Stimulated activated CD8-positive, alpha-beta memory T cell treated with anti-CD3 and anti-CD28 coated beads, Interleukin-15, amount 100 ng/mL, for 1 hour (primary cell): Measurements from ENCODE around the gene SLC25A40.
A peak's percentile ranks its signal among the peaks of the same experiment; 100 is the strongest.
"Not testable (repeated sequence)": the region's sequence is repeated elsewhere in the genome, so short reads cannot be mapped to it uniquely, and the experiment has no call there.

Experiments
- DNase-seq: peaks from one replicate; pipeline ENCODE4 v3.0.0-alpha.2; 2020; ENCODE audit warnings: low read depth

The SLC25A40 gene, protein sequence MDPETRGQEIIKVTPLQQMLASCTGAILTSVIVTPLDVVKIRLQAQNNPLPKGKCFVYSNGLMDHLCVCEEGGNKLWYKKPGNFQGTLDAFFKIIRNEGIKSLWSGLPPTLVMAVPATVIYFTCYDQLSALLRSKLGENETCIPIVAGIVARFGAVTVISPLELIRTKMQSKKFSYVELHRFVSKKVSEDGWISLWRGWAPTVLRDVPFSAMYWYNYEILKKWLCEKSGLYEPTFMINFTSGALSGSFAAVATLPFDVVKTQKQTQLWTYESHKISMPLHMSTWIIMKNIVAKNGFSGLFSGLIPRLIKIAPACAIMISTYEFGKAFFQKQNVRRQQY

DNA sequence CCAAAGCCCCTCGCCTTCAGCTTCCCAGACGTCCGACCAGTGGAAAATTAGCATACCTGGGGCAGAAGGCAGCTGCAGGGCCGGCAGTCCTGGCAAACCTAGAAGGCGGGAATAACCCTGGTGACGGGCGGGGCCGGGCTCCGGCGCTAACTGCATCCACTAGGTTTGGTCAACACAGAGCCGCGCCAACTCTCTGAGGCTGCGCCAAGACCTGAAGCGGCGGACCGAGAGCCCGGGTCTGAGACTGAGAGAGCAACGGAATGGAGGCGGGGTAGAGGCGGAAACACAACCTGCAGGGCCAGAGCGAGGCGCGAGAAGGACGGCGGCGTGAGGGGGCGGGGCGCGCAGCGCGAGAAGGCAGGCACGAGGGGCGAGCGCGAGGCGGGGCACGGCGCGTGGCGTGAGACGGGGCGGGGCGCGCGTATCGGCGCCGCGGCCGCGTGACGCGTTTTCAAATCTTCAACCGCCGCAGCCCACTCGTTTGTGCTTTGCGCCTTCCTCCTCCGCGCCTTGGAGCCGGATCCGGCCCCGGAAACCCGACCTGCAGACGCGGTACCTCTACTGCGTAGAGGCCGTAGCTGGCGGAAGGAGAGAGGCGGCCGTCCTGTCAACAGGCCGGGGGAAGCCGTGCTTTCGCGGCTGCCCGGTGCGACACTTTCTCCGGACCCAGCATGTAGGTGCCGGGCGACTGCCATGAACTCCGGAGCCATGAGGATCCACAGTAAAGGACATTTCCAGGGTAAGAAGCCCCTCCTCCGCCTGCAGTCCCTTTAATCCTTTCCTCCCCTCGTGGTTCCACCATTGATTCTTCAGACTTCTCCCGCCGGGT, at the start of gene SLC25A40, which contains the start of gene DBF4:
SLC25A40 (minus strand) TSS at position 321 of the 829 bp plus-strand sequence. CDS start 17,633 bp downstream, outside the sequence.
DBF4 (plus strand) TSS at position 454 of the 829 bp plus-strand sequence; CDS start at position 694, 240 bp downstream.
- peak; percentile 88 for DNase-seq

DNA sequence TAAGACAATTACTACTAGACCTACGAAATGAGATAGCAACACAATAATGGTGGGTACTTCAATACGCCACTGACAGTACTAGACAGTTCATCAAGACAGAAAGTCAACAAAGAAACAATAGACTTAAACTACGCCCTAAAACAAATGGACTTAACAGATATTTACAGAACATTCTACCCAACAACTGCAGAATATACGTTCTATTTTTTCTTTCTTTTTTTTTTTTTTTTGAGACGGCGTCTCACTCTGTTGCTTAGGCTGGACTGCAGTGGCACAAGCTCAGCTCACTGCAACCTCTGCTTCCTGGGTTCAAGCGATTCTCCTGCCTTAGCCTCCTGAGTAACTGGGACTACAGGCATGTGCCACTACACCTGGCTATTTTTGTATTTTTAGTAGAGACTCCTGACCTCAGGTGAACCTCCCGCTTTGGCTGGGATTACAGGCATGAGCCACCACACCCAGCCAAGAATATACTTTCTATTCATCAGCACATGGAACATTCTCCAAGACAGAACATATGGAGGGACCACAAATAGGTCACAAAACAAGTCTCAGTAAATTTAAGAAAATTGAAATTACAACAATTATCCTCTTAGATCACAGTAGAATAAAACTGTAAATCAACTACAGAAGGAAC, 46.7 kb upstream of the SLC25A40 start:
- DNase-seq = not testable (repeated sequence)

DNA sequence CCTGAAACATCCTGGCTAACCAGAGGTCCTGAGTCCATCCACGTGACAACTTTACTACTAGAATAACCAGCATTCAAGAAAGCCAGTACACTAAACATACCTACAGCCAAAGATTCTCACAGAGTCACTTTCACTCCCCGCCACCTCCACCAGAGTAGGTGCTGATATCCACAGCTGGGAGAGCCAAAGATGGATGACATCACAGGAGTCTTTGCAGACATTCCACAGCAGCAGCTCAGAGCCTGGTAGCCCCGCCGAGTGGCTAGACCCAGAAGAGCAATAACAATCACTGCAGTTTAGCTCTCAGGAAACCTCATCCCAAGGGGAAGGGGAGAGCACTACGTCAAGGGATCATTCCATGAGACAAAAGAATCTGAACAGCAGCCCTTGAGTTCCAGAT, 44.4 kb upstream of the SLC25A40 start:
- no peak for DNase-seq

DNA sequence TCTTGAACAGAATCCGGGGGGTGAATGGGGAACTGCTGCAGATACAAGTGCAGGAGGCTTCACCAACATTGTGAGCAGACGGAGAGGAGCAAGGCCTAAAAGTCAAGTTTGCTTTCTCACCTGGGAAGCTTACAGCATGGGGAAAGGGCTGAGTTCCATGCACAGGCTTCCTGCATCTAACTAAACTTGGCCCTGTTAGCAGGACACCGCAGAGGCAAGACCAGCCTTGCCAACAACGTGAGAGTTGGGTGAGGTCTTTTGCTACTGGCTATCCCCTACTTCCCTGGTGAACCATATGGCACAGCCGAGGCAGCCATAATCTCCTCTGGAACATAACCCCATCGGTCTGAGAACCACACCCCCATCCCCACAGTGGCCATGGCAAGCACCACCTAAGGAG, 43.7 kb upstream of the SLC25A40 start:
- no peak for DNase-seq

DNA sequence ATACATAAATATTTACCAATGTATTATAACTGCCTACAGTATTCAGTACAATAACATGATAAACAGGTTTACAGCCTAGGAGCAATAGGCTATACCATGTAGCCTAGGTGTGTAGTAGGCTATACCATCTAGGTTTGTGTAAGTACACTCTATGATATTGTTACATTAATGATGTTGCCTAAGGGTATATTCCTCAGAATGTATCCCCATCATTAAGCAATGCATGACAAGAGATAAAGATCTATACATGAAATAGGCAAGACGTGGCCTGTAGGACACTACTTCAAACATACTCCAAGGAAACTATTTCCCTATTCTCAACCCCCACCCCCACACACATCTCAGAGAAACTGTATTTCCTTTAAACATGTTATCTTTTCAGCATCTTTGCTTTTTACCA, 42.6 kb upstream of the SLC25A40 start:
- no peak for DNase-seq

DNA sequence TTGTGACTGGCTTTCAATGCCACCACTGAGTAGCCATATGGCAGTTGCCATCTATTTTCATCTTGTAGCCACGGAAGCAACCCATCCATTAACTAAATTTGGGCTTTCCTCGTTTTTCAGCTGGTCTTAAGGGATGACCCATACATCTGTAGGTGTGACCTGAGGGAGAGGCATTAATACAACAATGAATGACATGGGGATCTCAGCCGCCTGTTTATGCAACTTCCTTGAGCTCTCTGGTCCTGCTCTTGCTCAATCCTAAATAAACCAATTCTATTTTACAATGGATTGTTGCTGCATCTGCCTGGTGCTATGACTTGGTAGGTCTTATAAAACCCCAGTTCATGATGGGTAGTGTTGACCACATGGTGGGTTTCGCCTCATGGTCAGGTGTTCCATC, 36.0 kb upstream of the SLC25A40 start:
- DNase-seq = no peak

DNA sequence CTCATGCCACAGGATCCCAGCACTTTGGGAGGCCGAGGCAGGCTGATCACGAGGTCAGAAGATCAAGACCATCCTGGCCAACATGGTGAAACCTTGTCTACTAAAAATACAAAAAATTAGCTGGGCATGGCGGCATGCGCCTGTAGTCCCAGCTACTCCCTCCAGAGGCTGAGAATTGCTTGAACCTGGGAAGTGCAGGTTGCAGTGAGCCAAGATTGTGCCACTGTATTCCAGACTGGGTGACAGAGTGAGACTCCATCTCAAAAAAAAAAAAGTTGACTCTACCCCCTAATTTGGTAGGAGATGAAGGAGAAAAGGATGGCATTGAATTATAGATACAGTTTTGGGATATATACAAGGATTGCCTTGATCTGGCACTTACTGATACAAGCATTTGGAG, 32.7 kb upstream of the SLC25A40 start:
- DNase-seq = not testable (repeated sequence)

DNA sequence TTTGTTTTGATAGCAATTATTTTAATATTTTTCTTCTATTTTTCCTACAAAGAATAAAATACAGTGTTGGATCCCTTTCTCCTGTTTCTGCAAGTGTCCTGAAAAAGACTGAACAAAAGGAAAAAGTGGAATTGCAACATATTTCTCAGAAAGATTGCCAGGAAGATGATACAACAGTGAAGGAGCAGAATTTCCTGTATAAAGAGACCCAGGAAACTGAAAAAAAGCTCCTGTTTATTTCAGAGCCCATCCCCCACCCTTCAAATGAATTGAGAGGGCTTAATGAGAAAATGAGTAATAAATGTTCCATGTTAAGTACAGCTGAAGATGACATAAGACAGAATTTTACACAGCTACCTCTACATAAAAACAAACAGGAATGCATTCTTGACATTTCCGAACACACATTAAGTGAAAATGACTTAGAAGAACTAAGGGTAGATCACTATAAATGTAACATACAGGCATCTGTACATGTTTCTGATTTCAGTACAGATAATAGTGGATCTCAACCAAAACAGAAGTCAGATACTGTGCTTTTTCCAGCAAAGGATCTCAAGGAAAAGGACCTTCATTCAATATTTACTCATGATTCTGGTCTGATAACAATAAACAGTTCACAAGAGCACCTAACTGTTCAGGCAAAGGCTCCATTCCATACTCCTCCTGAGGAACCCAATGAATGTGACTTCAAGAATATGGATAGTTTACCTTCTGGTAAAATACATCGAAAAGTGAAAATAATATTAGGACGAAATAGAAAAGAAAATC, 31.2 kb upstream of the SLC25A40 start:
- DNase-seq = not testable (repeated sequence)

DNA sequence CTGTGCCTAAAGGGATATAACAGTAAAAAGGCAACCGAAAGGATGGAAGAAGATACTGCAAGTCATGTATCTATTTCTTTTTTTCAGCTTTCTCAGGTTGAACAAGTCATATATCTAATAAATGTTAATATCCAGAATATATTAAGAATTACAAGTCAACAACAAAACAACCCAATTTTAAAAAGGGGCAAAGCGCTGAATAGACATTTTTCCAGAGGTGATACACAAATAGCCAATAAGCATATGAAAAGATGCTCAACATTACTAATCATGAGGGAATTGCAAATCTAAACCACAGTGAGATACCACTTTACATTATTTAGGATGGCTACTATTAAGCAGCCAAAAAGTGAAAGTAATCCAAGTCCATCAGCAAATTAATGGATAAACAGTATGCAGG, 23.1 kb upstream of the SLC25A40 start:
- DNase-seq = no peak

DNA sequence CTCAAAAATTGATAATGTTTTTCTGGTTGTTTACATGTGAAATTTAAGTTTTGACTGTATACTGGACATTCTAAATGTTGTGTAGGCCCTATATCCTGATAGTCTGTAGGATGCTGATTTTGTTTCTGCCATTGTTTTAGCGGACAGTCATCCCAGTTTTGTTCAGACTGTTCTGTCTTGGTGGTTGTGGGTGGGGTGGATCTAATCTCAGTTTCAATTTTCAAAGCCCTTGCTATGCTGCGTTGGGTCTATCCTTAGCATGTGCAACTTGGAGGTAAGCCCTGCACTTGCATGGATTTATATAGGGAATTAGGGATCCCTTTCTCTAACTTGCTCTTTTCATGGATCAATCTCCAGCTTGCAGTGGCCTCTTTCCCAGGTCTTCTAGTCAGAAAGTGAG, 19.2 kb upstream of the SLC25A40 start:
- no peak for DNase-seq

DNA sequence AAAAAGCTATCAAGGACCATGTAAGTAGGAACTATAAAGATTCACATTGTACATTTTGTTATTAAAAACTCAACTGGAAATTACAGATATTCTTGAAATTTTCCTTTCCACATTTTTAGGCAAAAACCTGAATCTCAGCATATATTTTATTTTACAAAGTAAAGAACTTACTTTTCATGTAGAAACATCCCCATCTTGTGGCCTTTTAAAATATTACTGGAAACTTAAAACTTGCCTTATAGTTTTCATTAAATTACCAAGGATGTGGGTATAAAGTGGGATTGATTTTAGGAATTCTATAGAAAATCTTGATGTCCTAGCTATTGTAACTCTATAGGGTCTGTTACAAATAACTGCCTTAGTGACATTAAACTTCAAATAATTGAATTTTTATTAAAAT, 10.7 kb upstream of the SLC25A40 start:
- no peak for DNase-seq

DNA sequence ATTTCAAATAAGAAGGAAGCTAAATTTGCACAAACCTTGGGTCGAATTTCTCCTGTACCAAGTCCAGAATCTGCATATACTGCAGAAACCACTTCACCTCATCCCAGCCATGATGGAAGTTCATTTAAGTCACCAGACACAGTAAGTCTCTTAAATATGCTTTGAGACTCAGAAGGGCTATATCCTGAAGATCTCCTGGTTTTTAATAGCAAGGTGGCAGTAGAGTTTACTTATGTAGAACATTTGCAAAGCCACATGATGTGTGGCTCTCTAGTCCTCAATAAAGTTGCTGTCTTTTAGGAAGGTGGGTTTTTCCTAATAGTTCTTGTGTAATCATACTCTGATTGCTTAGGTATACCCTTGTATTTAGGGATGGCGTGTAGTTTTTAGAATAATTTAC, 8.9 kb upstream of the SLC25A40 start:
- DNase-seq = no peak

DNA sequence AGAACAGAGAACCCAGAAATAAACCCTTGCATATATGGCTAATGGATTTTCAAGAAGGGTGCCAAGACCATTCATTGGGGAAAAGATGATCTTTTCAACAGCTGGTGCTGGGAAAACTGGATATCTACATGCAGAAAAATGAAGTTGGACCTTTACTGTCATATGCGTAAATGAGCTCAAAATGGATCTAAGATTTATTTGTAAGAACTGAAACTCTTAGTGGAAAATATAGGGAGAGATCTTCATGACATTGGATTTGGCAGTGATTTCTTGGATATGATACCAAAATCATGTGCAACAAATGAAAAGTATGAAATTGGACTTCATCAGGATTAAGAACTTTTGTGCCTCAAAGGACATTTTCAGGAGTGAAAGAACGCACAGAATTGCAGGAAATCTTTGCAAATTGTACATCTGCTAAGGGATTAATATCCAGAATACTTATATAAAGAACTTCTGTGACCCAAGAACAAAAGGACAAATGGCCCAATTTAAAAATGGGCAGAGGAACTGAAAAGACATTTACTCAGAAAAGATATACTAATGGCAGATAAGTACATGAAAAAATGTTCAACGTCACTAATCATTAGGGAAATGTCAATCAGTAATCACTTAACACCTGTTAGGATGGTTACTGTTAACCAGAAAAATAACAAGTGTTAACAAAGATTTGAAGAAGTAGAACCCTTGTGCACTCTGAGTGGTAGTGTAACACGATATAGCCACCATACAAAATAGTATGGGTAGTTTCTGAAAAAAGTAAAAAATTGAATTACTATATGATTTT, 6.2 kb upstream of the SLC25A40 start:
- DNase-seq = no peak

DNA sequence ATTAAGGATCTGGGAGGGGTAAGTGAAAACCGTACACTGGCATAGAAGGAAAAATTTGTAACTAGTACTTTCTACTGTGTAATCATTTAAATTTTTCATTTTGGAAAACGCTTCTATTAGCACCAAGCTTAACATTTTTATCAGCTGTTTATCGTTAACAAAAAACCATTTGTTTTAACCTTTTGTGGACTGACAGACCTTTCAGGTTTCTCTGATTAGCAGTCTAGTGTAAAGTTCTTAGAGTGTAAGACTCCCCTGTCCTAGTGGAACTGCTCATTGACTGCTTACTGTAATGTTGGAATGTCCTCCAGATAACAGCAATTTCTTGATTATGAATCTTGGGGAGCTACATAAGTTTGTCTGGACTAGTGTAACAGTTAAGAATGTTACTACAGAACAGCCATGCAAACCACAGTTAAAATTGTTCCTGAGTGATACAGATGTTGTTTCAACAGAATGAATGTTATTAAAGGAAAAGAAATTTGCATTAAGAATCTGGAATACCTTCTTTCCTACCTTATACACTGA, 2.1 kb upstream of the SLC25A40 start:
- DNase-seq = no peak

DNA sequence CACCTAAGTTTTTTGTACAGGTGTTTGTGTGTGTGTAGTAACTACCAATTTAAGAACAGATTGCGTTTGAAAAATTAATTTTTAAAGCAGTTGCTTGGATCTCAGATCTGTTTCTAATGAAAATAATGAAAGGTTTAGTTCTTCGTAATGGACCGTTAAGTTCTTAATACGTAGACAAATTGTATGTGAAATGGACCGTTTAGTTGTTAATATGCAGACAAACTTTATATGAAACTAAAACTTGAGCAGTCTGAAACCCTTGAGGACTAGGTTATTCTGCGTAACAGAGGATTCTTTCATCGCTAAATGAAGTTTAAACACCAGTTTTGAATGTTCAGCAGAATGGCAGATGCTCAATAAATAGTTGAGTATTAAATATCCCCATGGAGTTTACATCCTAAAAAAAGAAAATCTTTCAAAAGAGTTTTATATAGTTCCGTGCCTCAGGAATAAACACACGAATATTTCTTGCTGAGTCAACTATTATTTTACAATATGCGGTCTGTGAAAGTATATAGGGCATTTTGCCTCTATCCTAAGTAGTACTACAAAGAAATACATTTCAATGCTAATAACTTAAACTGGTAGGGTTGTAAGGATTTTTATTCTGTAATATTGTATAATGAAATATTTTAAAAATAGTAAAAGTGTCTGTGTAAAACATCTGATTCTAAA, 1.3 kb upstream of the SLC25A40 start:
- DNase-seq = no peak

DNA sequence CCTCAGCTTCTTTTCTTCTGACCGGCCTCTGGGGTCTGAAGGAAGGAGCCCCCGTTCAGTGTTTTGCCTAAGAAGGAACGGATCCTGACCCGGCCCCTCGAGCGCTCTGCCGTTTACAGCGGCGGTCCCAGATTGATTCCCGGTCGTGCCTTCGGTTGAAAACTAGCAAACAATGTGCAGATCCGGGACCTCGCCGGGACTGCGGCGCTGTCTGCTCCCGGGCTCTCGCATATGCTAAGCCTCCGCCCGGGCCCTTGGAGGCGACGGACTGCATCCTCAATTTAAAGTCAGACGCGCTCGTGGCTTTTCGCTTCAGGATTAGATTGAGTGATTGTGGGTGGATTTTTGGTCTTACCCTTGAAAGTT, 692 bp upstream of the SLC25A40 start:
- peak; percentile 11 for DNase-seq

DNA sequence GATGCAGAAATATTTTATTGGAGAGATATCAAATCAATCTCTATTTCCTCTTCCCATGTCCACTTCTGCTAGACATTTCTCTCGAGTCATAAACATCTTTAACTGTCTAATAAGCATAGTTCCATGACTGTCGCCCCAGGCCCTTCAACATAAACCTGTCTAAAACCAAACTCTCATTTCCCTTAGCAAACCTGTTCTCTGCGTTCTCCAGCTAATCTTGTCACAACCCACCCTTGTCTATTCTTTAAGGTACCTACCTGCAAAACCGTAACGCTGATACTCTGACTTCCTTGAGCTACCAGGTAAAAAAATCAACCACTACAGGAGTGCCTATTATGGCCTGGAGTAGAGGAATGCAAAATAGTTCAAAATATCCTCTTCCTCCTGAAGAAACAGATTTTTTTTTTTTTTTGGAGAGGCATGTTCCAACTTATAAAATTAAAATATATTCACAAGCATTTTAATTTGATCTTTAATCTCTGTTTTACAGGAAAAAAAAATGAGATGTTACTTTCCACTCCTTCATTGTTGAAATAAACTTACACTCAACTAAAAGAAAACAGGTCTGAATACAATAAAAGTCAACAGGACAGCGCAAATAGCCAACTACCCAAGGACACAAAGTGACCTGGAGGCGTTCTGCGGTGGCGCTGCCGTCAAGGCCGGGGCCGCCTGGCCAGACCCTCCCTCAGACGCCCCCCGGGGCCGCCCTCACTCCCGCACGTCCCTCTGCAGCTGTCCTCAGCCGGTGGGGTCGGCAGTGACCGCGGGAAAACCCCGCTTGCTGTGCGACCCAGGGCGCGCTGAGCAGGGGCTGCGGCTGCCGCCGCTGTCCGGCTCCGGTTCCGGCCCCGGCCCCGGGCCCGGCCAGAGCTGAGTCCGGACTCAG, 765 bp downstream of the SLC25A40 start:
- DNase-seq = no peak

DNA sequence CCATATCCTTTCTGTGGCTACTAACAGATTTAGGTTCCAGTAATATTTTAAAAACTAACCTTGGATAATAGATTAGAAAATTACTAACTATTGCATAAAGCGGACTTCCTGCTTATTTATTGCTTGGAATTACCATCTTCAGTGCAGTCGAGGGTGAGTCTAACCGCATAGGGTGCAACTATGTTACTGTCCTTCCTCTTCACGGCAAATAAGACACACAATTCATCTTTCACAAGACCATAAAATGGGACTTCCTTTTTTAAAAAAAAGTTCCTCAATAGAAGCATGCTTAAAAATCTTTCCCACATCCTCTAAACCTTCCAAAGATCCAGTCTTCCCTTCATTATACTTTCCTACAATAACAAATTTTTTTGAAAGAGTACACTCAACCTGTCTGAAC, 2.1 kb downstream of the SLC25A40 start:
- DNase-seq = no peak

DNA sequence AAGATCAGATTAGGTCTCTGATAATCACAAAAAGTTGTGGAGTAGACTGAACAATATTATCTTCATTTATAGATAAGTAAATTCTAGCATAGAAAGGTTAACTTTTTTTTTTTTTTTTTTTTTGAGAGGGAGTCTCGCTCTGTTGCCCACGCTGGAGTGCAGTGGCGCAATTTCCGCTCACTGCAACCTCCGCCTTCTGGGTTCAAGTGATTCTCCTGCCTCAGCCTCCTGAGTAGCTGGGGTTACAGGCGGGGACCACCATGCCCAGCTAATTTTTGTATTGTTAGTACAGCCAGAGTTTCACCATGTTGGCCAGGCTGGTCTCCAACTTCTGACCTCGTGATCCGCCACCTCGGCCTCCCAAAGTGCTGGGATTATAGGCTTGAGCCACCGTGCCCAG, 2.8 kb downstream of the SLC25A40 start:
- DNase-seq = not testable (repeated sequence)
